Adrenal gland (tissue), 5 donors: ENCODE results near the gene NR2F1.

Experiments used
- CTCF ChIP-seq, 6 experiments: fragments of 450-650 bp in 4 of 6; fragments of 200-600 bp in 2 of 6; sonication (generic) in 1 of 6; IDR thresholded peaks; 1 replicate in 5 of 6; 2 replicates in 1 of 6; pipeline versions ENCODE4 v1.5.1 to v1.8.0; 2016 to 2021; ENCODE audit warnings: antibody characterized with exemption in 6 of 6, mild to moderate bottlenecking in 2 of 6, moderate library complexity in 1 of 6
- POLR2A ChIP-seq, 2 donors: fragments of 450-650 bp; IDR thresholded peaks; one replicate each; pipeline ENCODE4 v1.6.1; 2017; ENCODE audit warnings: antibody characterized with exemption in 2 of 2, mild to moderate bottlenecking in 2 of 2, moderate library complexity in 1 of 2
- donor health status: DM: no; HTN: no; CAD: no.

GRCh38 chr5:93626801-93627200, 43.8 kb downstream of the NR2F1 start:
- TF ChIP-seq POLR2A (IDR thresholded peaks at IDR 0.05) (no peak), CTCF (IDR thresholded peaks at IDR 0.05) (no peak)
